ENCODE results near the gene UBIAD1. TPM values are rescaled to one million over a fixed set of nuclear protein-coding genes. Genes with fewer than 3 reads are reported as not detected.

The UBIAD1 gene
- total and polyA plus RNA-seq, 2 donors (not counting 3 experiments of a cell fraction or from before 2014, with no cell fraction given): 12.7 to 17.8 TPM

GRCh38 chr1:11285883-11286734 lies 13.1 kb downstream of the UBIAD1 start:
- TSS peak; percentile 17 for BruUV-seq (replicated peaks)
- H3K4me3 ChIP-seq (replicated peaks in 1 of 3; ENCODE audit: insufficient read depth in 1 of 3, low read depth in 1 of 3, low read length in 3 of 3): no peak overlapping the region
- H3K9ac ChIP-seq (replicated peaks; ENCODE audit: extremely low read depth, insufficient read depth, low read length): no peak overlapping the region
- intact Hi-C loops (cut with micrococcal nuclease): no loop called here
- H4K20me1 ChIP-seq (replicated peaks; ENCODE audit: control insufficient read depth, extremely low read depth, insufficient read depth, low read length): peaks cover 2% of the 10 kb centered on the region
- ChIA-PET CTCF (interaction anchor here (1.0 to 1.8 kb wide), 2 partner anchors 249 to 356 kb away, joined by 3 to 10 read pairs; no protein-coding TSS in a partner anchor), POLR2A (no interaction called here)
- FAIRE-seq (no peak), DNase-seq (ENCODE audit: low read depth, low spot score) (peak; percentile 18)
- H2AFZ ChIP-seq (ENCODE audit: low read depth, low read length): no peak overlapping the region
- no peak overlapping the region for H3K4me2 ChIP-seq (ENCODE audit: insufficient read depth, low read length)
- no peaks in the 10 kb centered on the region for H3K9me3 ChIP-seq (replicated peaks; ENCODE audit: control insufficient read depth, insufficient read depth, low read length)
- H3K9me1 ChIP-seq (replicated peaks; ENCODE audit: control insufficient read depth, extremely low read depth, insufficient read depth, low read length): no peaks in the 10 kb centered on the region
- no peak for TF ChIP-seq MYC (IDR thresholded peaks at IDR 0.05; ENCODE audit: low read depth, low read length)
- TF ChIP-seq POLR2AphosphoS5 (IDR thresholded peaks at IDR 0.05; ENCODE audit: insufficient read depth, low read depth, low read length): no peak
- no peak for TF ChIP-seq FOS (IDR thresholded peaks at IDR 0.05; ENCODE audit: borderline replicate concordance, insufficient read depth, low read length)
- no peak for TF ChIP-seq CTCF (IDR thresholded peaks at IDR 0.05; ENCODE audit: extremely low read depth in 1 of 2, insufficient read depth in 1 of 2, low read depth in 1 of 2, low read length in 2 of 2)
- no peak for TF ChIP-seq MAX (IDR thresholded peaks at IDR 0.05; ENCODE audit: insufficient read depth, insufficient read length)
- TF ChIP-seq EZH2 (IDR thresholded peaks at IDR 0.05; ENCODE audit: borderline replicate concordance, low read depth, low read length, severe bottlenecking): no peak
- TF ChIP-seq JUN (IDR thresholded peaks at IDR 0.05; ENCODE audit: borderline replicate concordance, insufficient read depth, insufficient read length, low read depth): no peak
- TF ChIP-seq POLR2A (IDR thresholded peaks at IDR 0.05; ENCODE audit: low read depth, low read length): no peak
- no peak for TF ChIP-seq GATA2 (IDR thresholded peaks at IDR 0.05; ENCODE audit: insufficient read depth, insufficient read length, low read depth, low read length)
- H3K36me3 ChIP-seq (ENCODE audit: control insufficient read depth in 2 of 2, extremely low read depth in 1 of 2, insufficient read depth in 2 of 2, low read length in 2 of 2): peaks cover 3 to 5% of the 10 kb centered on the region in 2 experiments
- peaks cover 12% of the 10 kb centered on the region for H3K4me1 ChIP-seq (ENCODE audit: control insufficient read depth, extremely low read depth, insufficient read depth, low read length)
- dilution Hi-C loops (cut with MboI; ENCODE audit: extremely low pct_ligation_motif_present, low sequenced_read_pairs): no loop called here
- H3K27me3 ChIP-seq (ENCODE audit: control insufficient read depth in 2 of 2, insufficient read depth in 2 of 2, low read length in 2 of 2): no peaks in the 10 kb centered on the region
- H3K27ac ChIP-seq (ENCODE audit: insufficient read depth, low read depth, low read length): no peak overlapping the region
- peaks cover 3% of the 10 kb centered on the region for H3K79me2 ChIP-seq (ENCODE audit: control insufficient read depth, insufficient read depth, low read length)
